Osteoblast (primary cell): ENCODE results near the gene ATG13. TPM values are rescaled to one million over a fixed set of nuclear protein-coding genes. Genes with fewer than 3 reads are reported as not detected.
A peak's percentile ranks its signal among the peaks of the same experiment; 100 is the strongest.

Experiments used
- DNase-seq: peaks from one replicate; pipeline ENCODE4 v3.0.0; 2011; ENCODE audit warnings: low spot score, mixed read lengths; ENCODE audit not compliant: insufficient read length; ENCODE audit errors: missing footprints
- H2AFZ ChIP-seq: 2 replicates; pipeline ENCODE4 v1.6.0; 2011; ENCODE audit warnings: mild to moderate bottlenecking, low read length
- H3K27ac ChIP-seq: 2 replicates; pipeline ENCODE4 v1.5.1; 2011; ENCODE audit warnings: mild to moderate bottlenecking, low read depth, low read length, moderate library complexity
- H3K27me3 ChIP-seq: 2 replicates; pipeline ENCODE4 v1.6.0; 2012; ENCODE audit warnings: mild to moderate bottlenecking, control low read depth, inconsistent platforms, low read length, moderate library complexity; ENCODE audit not compliant: insufficient read depth
- H3K36me3 ChIP-seq: 2 replicates; pipeline ENCODE4 v1.5.1; 2011; ENCODE audit warnings: mild to moderate bottlenecking, low read length, control low read depth, moderate library complexity; ENCODE audit not compliant: insufficient read depth
- H3K4me1 ChIP-seq: 2 replicates; pipeline ENCODE4 v1.5.1; 2011; ENCODE audit warnings: mild to moderate bottlenecking, low read length, control low read depth, moderate library complexity; ENCODE audit not compliant: insufficient read depth
- H3K4me2 ChIP-seq: 2 replicates; pipeline ENCODE4 v1.6.0; 2011; ENCODE audit warnings: mild to moderate bottlenecking, low read length; ENCODE audit not compliant: insufficient read depth
- H3K4me3 ChIP-seq: fragments of 200-600 bp; sonication (generic); 3 replicates; pipeline ENCODE4 v1.5.1; 2012; ENCODE audit warnings: mild to moderate bottlenecking, low read length, inconsistent platforms; ENCODE audit not compliant: insufficient read depth
- H3K79me2 ChIP-seq: 2 replicates; pipeline ENCODE4 v1.6.0; 2012; ENCODE audit warnings: mild to moderate bottlenecking, low read length, control low read depth, inconsistent platforms; ENCODE audit not compliant: insufficient read depth
- H3K9me3 ChIP-seq: 2 replicates; pipeline ENCODE4 v1.5.1; 2011; ENCODE audit warnings: low read depth, low read length, control low read depth
- H4K20me1 ChIP-seq: 2 replicates; pipeline ENCODE4 v1.6.0; 2012; ENCODE audit warnings: mild to moderate bottlenecking, low read length, control low read depth; ENCODE audit not compliant: insufficient read depth
- CTCF ChIP-seq: IDR thresholded peaks from 2 replicates; pipeline ENCODE4 v1.5.1; 2011; ENCODE audit warnings: mild to moderate bottlenecking, low read depth, low read length, moderate library complexity; ENCODE audit errors: extremely low read depth
- total RNA-seq: library from RNA; depleted of rRNA; stranded (reverse); fragments of >200 nt; gene quantifications from 2 replicates; pipeline ENCODE4 v1.2.3, GENCODE V29; 2012

Gene ATG13
- total RNA-seq, 1 donor, result 70.9 TPM

- Histone ChIP-seq H4K20me1 (peaks cover 16% of the 10 kb centered on the region), H3K27me3 (no peaks in the 10 kb centered on the region), H3K4me3 (no peak overlapping the region), H3K9me3 (no peaks in the 10 kb centered on the region), H3K4me1 (peaks cover 29% of the 10 kb centered on the region), H3K27ac (no peak overlapping the region), H3K79me2 (peaks cover 61% of the 10 kb centered on the region), H2AFZ (no peak overlapping the region), H3K4me2 (no peak overlapping the region), H3K36me3 (peaks cover 35% of the 10 kb centered on the region)
- DNase-seq, result peak; percentile 60
- no peak for TF ChIP-seq CTCF
Measured at GRCh38 chr11:46695345-46696211, 78.2 kb downstream of the ATG13 start.

GRCh38 chr11:46696212-46696558, 78.8 kb downstream of the ATG13 start:
- H3K4me2 ChIP-seq, result no peak overlapping the region

GRCh38 chr11:46697303-46697702, 80.0 kb downstream of the ATG13 start:
- Histone ChIP-seq H3K4me3 (no peak overlapping the region), H3K36me3 (peaks cover 33% of the 10 kb centered on the region), H3K27ac (peak overlapping the region; percentile 52), H2AFZ (no peak overlapping the region), H3K4me2 (peak overlapping the region; percentile 9), H3K79me2 (peaks cover 71% of the 10 kb centered on the region), H4K20me1 (peaks cover 16% of the 10 kb centered on the region), H3K9me3 (no peaks in the 10 kb centered on the region), H3K27me3 (no peaks in the 10 kb centered on the region), H3K4me1 (peaks cover 36% of the 10 kb centered on the region)
- no peak for TF ChIP-seq CTCF
- peak; percentile 83 for DNase-seq

More at GRCh38 chr11:46696212-46696558, 78.8 kb downstream of the ATG13 start:
- H3K4me1 ChIP-seq, result peaks cover 29% of the 10 kb centered on the region
- H3K36me3 ChIP-seq, result peaks cover 29% of the 10 kb centered on the region
- H3K27me3 ChIP-seq, result no peaks in the 10 kb centered on the region
- no peak for TF ChIP-seq CTCF
- no peaks in the 10 kb centered on the region for H3K9me3 ChIP-seq
- no peak overlapping the region for H2AFZ ChIP-seq
- no peak for DNase-seq
- peaks cover 64% of the 10 kb centered on the region for H3K79me2 ChIP-seq
- peaks cover 16% of the 10 kb centered on the region for H4K20me1 ChIP-seq
- no peak overlapping the region for H3K27ac ChIP-seq
- H3K4me3 ChIP-seq, result no peak overlapping the region

DNA sequence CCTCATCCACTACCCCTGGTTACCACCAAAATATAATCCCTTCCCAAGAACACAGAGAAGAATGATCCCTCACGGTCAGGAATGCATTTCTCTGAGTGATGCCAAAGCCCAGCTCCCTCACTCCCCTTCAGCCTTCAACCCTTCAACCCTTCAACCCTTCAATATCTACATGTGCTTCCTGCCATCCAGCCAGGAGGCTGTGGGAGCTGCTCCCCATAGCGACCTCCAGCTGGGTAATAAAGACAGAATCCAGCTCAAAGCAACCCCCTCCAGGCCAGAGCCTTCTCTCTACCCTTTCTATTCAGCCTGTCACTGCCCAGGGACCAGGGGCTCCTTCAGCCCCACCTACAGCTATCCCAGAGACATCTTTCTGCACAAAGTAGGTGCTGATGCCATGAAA, 80.4 kb downstream of the ATG13 start:
- H3K27ac ChIP-seq, result peak overlapping the region; percentile 52
- peaks cover 36% of the 10 kb centered on the region for H3K4me1 ChIP-seq
- H3K27me3 ChIP-seq, result no peaks in the 10 kb centered on the region
- H2AFZ ChIP-seq, result no peak overlapping the region
- peaks cover 37% of the 10 kb centered on the region for H3K36me3 ChIP-seq
- H4K20me1 ChIP-seq, result peaks cover 19% of the 10 kb centered on the region
- no peak for TF ChIP-seq CTCF
- H3K4me2 ChIP-seq, result peak overlapping the region; percentile 9
- H3K9me3 ChIP-seq, result no peaks in the 10 kb centered on the region
- no peak overlapping the region for H3K4me3 ChIP-seq
- DNase-seq, result no peak
- H3K79me2 ChIP-seq, result peaks cover 75% of the 10 kb centered on the region
